HG02970 (cell line): ENCODE measurements around the gene DHRS4L2.
A peak's percentile ranks its signal among the peaks of the same experiment; 100 is the strongest.
"Not testable (repeated sequence)": the region's sequence is repeated elsewhere in the genome, so short reads cannot be mapped to it uniquely, and the experiment has no call there.

Experiments
- ATAC-seq: cut with Tn5 transposase; IDR thresholded peaks from one replicate; pipeline ENCODE4 v1.9.1; 2021; ENCODE audit warnings: mild to moderate bottlenecking, moderate library complexity, moderate number of reproducible peaks; ENCODE audit not compliant: unreplicated experiment, low FRiP score

DHRS4L2 gene

GRCh38 chr14:23988607-23989363 lies at the start of gene DHRS4L2:
Gene DHRS4L2, plus strand, starts transcription at chr14:23988929. Its CDS starts 19 bp downstream, at chr14:23988948.
- ATAC-seq: peak; percentile 60

- ATAC-seq: no peak
Observed at GRCh38 chr14:23939607-23940326, 49.0 kb upstream of the DHRS4L2 start.

GRCh38 chr14:23941230-23941629 lies 47.5 kb upstream of the DHRS4L2 start:
- no peak for ATAC-seq

GRCh38 chr14:23941669-23942068 lies 47.1 kb upstream of the DHRS4L2 start:
- ATAC-seq: no peak

GRCh38 chr14:23942587-23942986 lies 46.1 kb upstream of the DHRS4L2 start:
- ATAC-seq: no peak

GRCh38 chr14:23949069-23949468 lies 39.7 kb upstream of the DHRS4L2 start:
- ATAC-seq: not testable (repeated sequence)

GRCh38 chr14:23950411-23951135 lies 38.2 kb upstream of the DHRS4L2 start:
- ATAC-seq: no peak

GRCh38 chr14:23951136-23951466 lies 37.6 kb upstream of the DHRS4L2 start:
- not testable (repeated sequence) for ATAC-seq

- no peak for ATAC-seq
Observed at GRCh38 chr14:23951590-23952201, 37.0 kb upstream of the DHRS4L2 start.

GRCh38 chr14:23953116-23953463 lies 35.6 kb upstream of the DHRS4L2 start:
- not testable (repeated sequence) for ATAC-seq

GRCh38 chr14:23953464-23954278 lies 35.1 kb upstream of the DHRS4L2 start, which contains the start of gene DHRS4:
Gene DHRS4, plus strand, starts transcription at chr14:23953770. Its CDS starts 19 bp downstream, at chr14:23953789.
- peak; percentile 69 for ATAC-seq

GRCh38 chr14:23954279-23954614 lies 34.5 kb upstream of the DHRS4L2 start:
- ATAC-seq: not testable (repeated sequence)

GRCh38 chr14:23954965-23955364 lies 33.8 kb upstream of the DHRS4L2 start:
- ATAC-seq: not testable (repeated sequence)

- ATAC-seq: not testable (repeated sequence)
Observed at GRCh38 chr14:23955811-23956210, 32.9 kb upstream of the DHRS4L2 start.

GRCh38 chr14:23957913-23958569 lies 30.7 kb upstream of the DHRS4L2 start:
- ATAC-seq: not testable (repeated sequence)

GRCh38 chr14:23960899-23961298 lies 27.8 kb upstream of the DHRS4L2 start:
- ATAC-seq: not testable (repeated sequence)

GRCh38 chr14:23961704-23962103 lies 27.0 kb upstream of the DHRS4L2 start:
- ATAC-seq: not testable (repeated sequence)

GRCh38 chr14:23969130-23969480 lies 19.6 kb upstream of the DHRS4L2 start:
- not testable (repeated sequence) for ATAC-seq

GRCh38 chr14:23969481-23970282 lies 19.0 kb upstream of the DHRS4L2 start:
- not testable (repeated sequence) for ATAC-seq
